Lung (tissue), 12 donors: ENCODE results near the gene CELSR3. TPM values are rescaled to one million over a fixed set of nuclear protein-coding genes. Genes with fewer than 3 reads are reported as not detected.

Experiments used
- ATAC-seq: fragments of 200-7000 bp; cut with Tn5 transposase; one replicate; pipeline ENCODE4 v1.9.1; 2020; ENCODE audit warnings: moderate number of reproducible peaks; ENCODE audit not compliant: insufficient read depth, low FRiP score
- DNase-seq, 3 donors: peaks; one replicate each; pipeline ENCODE4 v3.0.0-alpha.2; 2013 to 2017
- H3K27ac ChIP-seq, 2 donors: one replicate each; pipeline ENCODE4 v1.5.1; 2013; ENCODE audit warnings: mild to moderate bottlenecking in 2 of 2, moderate library complexity in 2 of 2, control low read depth in 1 of 2, inconsistent platforms in 1 of 2, low read depth in 1 of 2, low read length in 1 of 2
- H3K27me3 ChIP-seq, 3 donors: one replicate each; pipeline ENCODE4 v1.5.1; 2013; ENCODE audit warnings: low read length in 2 of 3; ENCODE audit not compliant: control insufficient read depth in 3 of 3, insufficient read depth in 3 of 3
- H3K36me3 ChIP-seq, 4 donors: one replicate each; pipeline ENCODE4 v1.5.1; 2013; ENCODE audit warnings: low read length in 4 of 4, mild to moderate bottlenecking in 1 of 4, moderate library complexity in 1 of 4; ENCODE audit not compliant: control insufficient read depth in 4 of 4, insufficient read depth in 4 of 4
- H3K4me1 ChIP-seq, 5 donors: one replicate each; pipeline ENCODE4 v1.5.1; 2013; ENCODE audit warnings: low read length in 5 of 5, mild to moderate bottlenecking in 2 of 5, moderate library complexity in 1 of 5; ENCODE audit not compliant: control insufficient read depth in 5 of 5, insufficient read depth in 5 of 5
- H3K4me3 ChIP-seq: one replicate; pipeline ENCODE4 v1.5.1; 2013; ENCODE audit warnings: mild to moderate bottlenecking, control low read depth, moderate library complexity
- H3K9ac ChIP-seq, 2 donors: one replicate each; pipeline ENCODE4 v1.5.1; 2013; ENCODE audit warnings: low read length in 2 of 2, control low read depth in 1 of 2; ENCODE audit not compliant: insufficient read depth in 1 of 2
- H3K9me3 ChIP-seq, 4 donors: one replicate each; pipeline ENCODE4 v1.5.1; 2013; ENCODE audit warnings: low read length in 3 of 4, mild to moderate bottlenecking in 1 of 4, moderate library complexity in 1 of 4; ENCODE audit not compliant: control insufficient read depth in 4 of 4, insufficient read depth in 3 of 4
- CTCF ChIP-seq: IDR thresholded peaks from 2 replicates; pipeline ENCODE4 v1.5.1; 2012; ENCODE audit warnings: mild to moderate bottlenecking; ENCODE audit errors: control extremely low read depth, extremely low read depth
- WGBS, 2 donors: extraction: QIAGEN DNeasy Blood & Tissue Kit; methylation state at CpG; one replicate each; pipeline ENCODE4 v1.1.7; 2013; 5-methylcytosine and 5-hydroxymethylcytosine counted together
- polyA plus RNA-seq, 2 donors: library from polyadenylated mRNA; stranded (reverse); fragments of 200-250 nt; gene quantifications; one replicate each; pipeline ENCODE4 v1.2.1, GENCODE V29; 2013
- total RNA-seq, 2 donors: library from RNA; depleted of rRNA in 1 of 2; stranded (reverse); fragments of >200 nt in 1 of 2; gene quantifications; one replicate each; pipeline ENCODE4 v1.2.1, GENCODE V29; 2014 to 2021
- donor health status: control.
- donor health status: control.
- donor health status: Bipolar disorder and iron deficiency.
- donor health status: healthy.
- donor health status: DM: yes; HTN: yes; CAD: no.

The CELSR3 gene
- total and polyA plus RNA-seq, 4 donors: 0.71 to 2.0 (median 1.4) TPM

- Histone ChIP-seq H3K4me3 (no peak overlapping the region), H3K9ac (no peak overlapping the region), H3K36me3 (no peaks in the 10 kb centered on the region), H3K9me3 (peaks cover 0 to 4% (median 0%) of the 10 kb centered on the region in 4 donors), H3K4me1 (peaks cover 0 to 24% (median 0%) of the 10 kb centered on the region in 5 donors), H3K27ac (no peak overlapping the region), H3K27me3 (peaks cover 0 to 10% (median 10%) of the 10 kb centered on the region in 3 donors)
- no peak for ATAC-seq
- 63 to 65% methylated on average over 11 of the region's 11 CpGs for WGBS, 2 donors
- DNase-seq: no peak
- no peak for TF ChIP-seq CTCF
These were observed 1.6 kb upstream of the CELSR3 start for GRCh38 chr3:48664313-48664644.

- Histone ChIP-seq H3K9me3 (peaks cover 0 to 4% (median 0%) of the 10 kb centered on the region in 4 donors), H3K27ac (peak overlapping the region in 1 of 2 donors; percentile 24), H3K27me3 (peaks cover 0 to 10% (median 10%) of the 10 kb centered on the region in 3 donors), H3K4me1 (peaks cover 0 to 24% (median 0%) of the 10 kb centered on the region in 5 donors), H3K4me3 (peak overlapping the region; percentile 22), H3K36me3 (no peaks in the 10 kb centered on the region), H3K9ac (peak overlapping the region in 1 of 2 donors; percentile 21)
- DNase-seq (peak; percentile 79 to 91 (median 86)), ATAC-seq (peak; percentile 78)
- WGBS, 2 donors: 0 to 2% methylated on average over 64 to 66 of the region's 66 CpGs
- peak; percentile 14 for TF ChIP-seq CTCF
These were observed 1.0 kb upstream of the CELSR3 start for GRCh38 chr3:48663489-48664312.

GRCh38 chr3:48662145-48662752 is 437 bp downstream of the CELSR3 start:
- Histone ChIP-seq H3K36me3 (no peaks in the 10 kb centered on the region), H3K27me3 (peaks cover 0 to 17% (median 10%) of the 10 kb centered on the region in 3 donors), H3K4me1 (peaks cover 0 to 24% (median 0%) of the 10 kb centered on the region in 5 donors), H3K9ac (no peak overlapping the region), H3K27ac (no peak overlapping the region), H3K4me3 (no peak overlapping the region), H3K9me3 (peaks cover 0 to 4% (median 0%) of the 10 kb centered on the region in 4 donors)
- ATAC-seq (no peak), DNase-seq (no peak)
- TF ChIP-seq CTCF: no peak
- WGBS, 2 donors: 4% methylated on average over 43 to 45 of the region's 46 CpGs
